Mesenteric fat pad (tissue), 1 donor: Measurements from ENCODE around the gene C12orf43. TPM values are rescaled to one million over a fixed set of nuclear protein-coding genes. Genes with fewer than 3 reads are reported as not detected.

ENCODE experiments used
- DNase-seq: peaks from one replicate; pipeline ENCODE4 v3.0.0-alpha.2; 2020; ENCODE audit warnings: low spot score
- total RNA-seq: library from RNA; stranded (reverse); fragmentation: NEBNext Ultra II Directional; extraction: Animal tissue kit (Norgen Biotek cat#: 25700); gene quantifications from one replicate; pipeline ENCODE4 v1.2.1, GENCODE V29; 2021
- donor health status: DM: yes; HTN: yes; CAD: no.

C12orf43 gene
- total RNA-seq, 1 donor from 2014 or later, result 20.5 TPM

DNA sequence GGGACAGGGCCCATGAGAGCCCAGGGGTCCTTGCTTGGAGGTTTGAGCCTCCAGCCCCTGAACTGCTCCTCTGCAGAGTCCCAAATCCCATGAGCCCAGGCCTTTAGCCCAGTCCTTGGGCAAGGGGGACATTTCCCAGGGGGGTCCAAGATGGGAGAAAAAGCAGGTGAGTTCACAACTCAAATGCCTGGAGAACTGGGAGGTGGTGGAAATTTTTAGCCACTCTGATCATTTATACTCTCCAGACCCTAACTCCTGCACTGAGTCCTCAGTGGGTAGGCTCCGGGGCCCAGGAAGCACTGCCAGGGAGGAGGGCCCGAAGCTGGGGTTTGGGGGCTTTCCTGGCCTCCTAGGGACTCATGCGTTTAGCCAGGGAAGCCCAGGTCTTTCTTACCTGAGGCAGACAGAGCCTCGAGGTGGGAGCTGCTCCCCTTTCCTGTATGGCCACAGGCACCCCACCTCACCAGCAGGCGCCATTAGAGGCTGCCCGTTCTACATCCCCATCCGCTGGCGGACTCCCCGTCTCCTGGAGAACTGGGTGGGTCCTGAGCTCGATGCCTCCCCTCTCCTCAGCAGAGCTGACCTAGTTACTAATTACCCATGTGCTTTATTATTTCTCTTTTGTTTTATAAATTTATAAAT is 36.9 kb downstream of the C12orf43 start:
- DNase-seq, result no peak

GRCh38 chr12:120978296-120979219 is 37.7 kb downstream of the C12orf43 start, which contains the start of gene HNF1A:
Gene HNF1A (plus strand): TSS chr12:120978543. CDS start chr12:120978769, 226 bp downstream.
- no peak for DNase-seq

DNA sequence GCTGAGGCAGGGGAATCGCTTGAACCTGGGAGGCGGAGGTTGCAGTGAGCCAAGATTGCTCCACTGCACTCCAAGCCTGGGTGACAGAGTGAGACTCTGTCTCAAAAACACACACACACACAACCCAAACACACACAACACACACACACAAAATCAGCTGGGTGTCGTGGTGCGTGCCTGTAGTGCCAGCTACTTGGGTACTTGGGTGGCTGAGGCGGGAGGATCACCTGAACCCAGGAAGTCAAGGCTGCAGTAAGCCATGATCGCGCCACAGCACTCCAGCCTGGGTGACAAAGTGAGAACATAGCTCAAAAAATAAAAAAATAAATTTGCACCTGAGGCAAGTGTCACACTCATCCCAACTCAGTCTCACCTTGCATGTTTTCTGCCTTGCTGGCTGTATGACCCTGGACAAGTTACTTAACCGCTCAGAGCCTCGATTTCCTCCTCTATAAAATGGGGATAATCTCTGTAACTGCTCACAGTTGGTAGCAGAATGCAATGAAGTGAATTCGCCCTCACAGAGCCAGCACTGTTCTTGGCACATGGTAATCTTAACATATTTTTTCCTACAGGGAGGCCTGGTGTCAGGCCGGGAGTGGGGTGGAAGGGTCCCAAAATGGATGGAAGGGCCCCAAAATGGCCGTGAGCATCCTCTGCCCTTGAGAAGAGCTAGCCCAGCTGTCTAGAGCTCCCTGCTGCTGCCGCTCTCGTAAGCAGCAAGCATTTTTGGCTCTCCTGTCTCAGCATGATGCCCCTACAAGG is 38.6 kb downstream of the C12orf43 start:
- DNase-seq, result no peak

DNA sequence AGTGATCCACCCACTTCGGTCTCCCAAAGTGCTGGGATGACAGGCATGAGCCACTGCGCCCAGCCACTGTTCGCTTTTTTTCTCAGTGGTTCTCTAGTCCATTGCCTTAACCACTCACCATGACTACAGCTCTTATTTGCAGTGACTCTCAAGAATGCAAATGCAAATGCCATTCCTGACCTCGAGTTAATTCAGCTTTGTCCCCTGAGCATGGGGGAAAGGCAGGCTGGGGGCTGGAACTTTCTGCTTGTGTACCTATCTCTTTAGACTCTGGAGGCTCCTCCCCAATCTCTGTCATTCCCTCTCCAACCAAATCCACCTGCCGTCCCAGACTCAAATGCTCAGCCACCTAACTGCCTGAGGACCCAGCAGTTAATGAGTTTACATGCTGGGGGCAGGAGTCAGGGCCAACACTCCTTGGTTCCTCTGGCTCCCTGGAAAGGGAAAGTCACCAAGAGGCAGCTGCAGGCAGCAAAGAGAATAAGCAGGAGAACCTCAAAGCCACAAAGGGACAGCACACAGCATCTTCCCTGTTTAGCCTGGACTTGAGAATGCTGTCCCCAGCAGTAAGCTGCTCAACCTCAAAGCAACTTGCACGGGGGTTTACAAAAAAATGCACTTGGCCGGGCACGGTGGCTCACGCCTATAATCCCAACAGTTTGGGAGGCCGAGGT is 43.3 kb downstream of the C12orf43 start:
- no peak for DNase-seq

GRCh38 chr12:120971299-120972180 is 44.7 kb downstream of the C12orf43 start:
- DNase-seq, result no peak

- no peak for DNase-seq
Measured at GRCh38 chr12:120970310-120970709, 46.0 kb downstream of the C12orf43 start.

DNA sequence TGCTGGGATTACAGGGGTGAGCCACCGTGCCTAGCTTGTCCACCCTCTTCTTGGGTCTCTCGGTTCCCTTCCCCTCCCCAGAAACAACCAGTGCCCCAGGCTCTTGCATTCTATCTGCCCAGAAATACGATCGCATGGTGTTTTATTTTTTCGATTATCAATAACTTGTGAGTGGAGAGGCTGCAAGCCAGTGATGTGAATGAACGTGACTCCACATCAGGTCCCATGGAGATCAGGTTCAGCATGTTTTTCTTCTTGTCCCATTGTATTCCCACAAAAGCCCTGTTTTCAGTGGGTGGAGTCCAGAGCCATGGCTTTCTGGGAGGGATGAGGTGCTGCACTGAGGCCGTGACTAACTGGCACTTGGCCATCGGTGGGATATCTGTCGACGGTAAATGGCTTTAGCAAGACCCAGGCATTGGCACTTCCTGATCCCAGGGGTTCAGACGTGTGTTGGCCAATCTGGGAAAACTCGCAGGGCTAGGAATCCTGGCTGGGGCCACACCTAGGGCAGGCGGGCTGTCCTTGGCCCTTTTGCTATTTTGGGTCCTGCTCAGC is 50.7 kb downstream of the C12orf43 start:
- DNase-seq, result no peak

GRCh38 chr12:120964298-120964697 is 52.0 kb downstream of the C12orf43 start:
- DNase-seq, result no peak

- no peak for DNase-seq
Measured at GRCh38 chr12:120962532-120963020, 53.7 kb downstream of the C12orf43 start.

GRCh38 chr12:120961604-120962531 is 54.4 kb downstream of the C12orf43 start:
- no peak for DNase-seq

GRCh38 chr12:120960657-120961056 is 55.6 kb downstream of the C12orf43 start:
- no peak for DNase-seq

DNA sequence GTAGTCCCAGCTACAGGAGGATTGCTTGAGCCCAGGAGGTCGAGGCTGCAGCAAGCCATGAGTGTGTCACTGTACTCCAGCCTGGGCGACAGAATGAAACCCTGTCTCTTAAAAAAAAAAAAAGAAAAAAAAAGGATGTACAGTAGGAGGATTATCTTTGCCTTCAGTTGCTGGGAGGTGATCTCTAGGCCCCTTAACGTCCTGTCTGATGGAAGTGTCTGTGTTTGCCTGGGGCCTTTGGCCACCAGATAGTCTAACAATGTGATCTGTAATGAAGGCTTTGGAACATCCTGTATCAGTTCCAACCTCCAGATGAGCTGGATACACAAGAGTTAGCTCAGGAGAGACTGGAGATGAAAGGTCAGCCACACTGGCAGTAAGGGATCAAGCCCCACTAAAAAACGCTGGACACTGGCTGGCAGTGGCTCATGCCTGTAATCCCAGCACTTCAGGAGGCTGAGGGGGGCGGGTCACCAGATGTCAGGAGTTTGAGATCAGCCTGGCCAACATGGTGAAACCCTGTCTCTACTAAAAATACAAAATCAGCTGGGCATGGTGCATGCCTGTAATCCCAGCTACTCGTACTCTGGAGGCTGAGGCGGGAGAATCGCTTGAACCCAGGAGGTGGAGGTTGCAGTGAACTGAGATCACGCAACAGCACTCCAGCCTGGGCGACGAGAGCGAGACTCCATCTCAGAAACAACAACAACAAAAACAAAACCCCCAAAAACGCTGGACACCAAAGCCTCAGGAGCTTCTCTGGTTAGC is 57.0 kb downstream of the C12orf43 start:
- no peak for DNase-seq

- DNase-seq, result no peak
Measured at GRCh38 chr12:120956579-120957300, 59.5 kb downstream of the C12orf43 start.

- DNase-seq, result no peak
Measured at GRCh38 chr12:120955232-120955631, 61.1 kb downstream of the C12orf43 start.

GRCh38 chr12:120950807-120951206 is 65.5 kb downstream of the C12orf43 start:
- DNase-seq, result no peak
